Fibroblast of mammary gland (primary cell): ENCODE data around the gene CTAG1B.
"Not testable (repeated sequence)": the region's sequence is repeated elsewhere in the genome, so short reads cannot be mapped to it uniquely, and the experiment has no call there.

Experiments used
- DNase-seq: peaks from one replicate; pipeline ENCODE4 v3.0.0-alpha.2; 2010; ENCODE audit warnings: low read depth
- H3K4me3 ChIP-seq: 2 replicates; pipeline ENCODE4 v1.5.1; 2011; ENCODE audit warnings: low read depth, mild to moderate bottlenecking, low read length, moderate library complexity; ENCODE audit not compliant: control insufficient read depth
- TF ChIP-seq, protein P1 (sequence below): conservative IDR thresholded peaks from 2 replicates; pipeline ENCODE4 v1.5.1; 2011; ENCODE audit warnings: low read depth, low read length, inconsistent platforms; ENCODE audit not compliant: control insufficient read depth, insufficient read depth

The CTAG1B gene

DNA sequence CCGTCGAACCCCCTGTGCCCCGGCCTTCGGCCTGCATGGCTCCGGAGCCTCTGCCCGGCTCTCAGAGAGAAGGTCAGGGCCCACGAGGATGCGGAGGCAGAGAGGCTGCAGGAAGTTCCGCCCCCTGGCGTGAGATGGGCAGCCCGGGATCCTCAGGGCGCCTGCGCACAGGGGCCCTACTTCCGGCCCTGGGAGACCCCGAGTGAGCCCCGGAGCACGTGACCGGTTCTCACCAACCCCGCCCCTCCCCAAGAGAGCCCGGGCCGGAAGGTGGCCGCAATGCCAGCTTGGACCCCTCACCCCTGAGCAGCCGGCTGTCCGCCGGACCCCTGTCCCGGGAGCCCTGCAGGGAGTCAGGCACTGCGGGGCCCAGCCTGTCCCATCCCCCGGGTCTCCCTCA is at the start of gene CTAG1B:
Gene CTAG1B (minus strand): TSS at position 101 of the 400 bp plus-strand sequence. CDS start 64 bp downstream, at position 37.
- DNase-seq, H3K4me3 ChIP-seq: not testable (repeated sequence)

DNA sequence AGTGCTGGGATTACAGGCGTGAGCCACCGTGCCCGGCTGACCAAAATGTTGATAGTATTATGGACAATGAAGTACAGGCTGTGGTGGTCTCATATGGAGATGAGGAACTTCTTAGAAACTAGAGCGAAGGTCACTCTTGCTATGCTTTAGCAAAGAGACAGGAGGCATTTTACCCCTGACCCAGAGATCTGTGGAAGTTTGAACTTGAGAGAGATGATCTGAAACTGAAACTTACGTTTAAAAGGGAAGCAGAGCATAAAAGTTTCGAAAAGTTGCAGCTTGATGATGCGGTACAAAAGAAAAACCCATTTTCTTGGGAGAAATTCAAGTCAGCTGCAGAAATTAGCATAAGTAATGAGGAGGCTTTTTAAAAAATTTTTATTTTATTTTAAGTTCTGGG is 42.8 kb upstream of the CTAG1B start:
- TF ChIP-seq, protein P1, sequence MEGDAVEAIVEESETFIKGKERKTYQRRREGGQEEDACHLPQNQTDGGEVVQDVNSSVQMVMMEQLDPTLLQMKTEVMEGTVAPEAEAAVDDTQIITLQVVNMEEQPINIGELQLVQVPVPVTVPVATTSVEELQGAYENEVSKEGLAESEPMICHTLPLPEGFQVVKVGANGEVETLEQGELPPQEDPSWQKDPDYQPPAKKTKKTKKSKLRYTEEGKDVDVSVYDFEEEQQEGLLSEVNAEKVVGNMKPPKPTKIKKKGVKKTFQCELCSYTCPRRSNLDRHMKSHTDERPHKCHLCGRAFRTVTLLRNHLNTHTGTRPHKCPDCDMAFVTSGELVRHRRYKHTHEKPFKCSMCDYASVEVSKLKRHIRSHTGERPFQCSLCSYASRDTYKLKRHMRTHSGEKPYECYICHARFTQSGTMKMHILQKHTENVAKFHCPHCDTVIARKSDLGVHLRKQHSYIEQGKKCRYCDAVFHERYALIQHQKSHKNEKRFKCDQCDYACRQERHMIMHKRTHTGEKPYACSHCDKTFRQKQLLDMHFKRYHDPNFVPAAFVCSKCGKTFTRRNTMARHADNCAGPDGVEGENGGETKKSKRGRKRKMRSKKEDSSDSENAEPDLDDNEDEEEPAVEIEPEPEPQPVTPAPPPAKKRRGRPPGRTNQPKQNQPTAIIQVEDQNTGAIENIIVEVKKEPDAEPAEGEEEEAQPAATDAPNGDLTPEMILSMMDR, result no peak
- DNase-seq, result no peak

DNA sequence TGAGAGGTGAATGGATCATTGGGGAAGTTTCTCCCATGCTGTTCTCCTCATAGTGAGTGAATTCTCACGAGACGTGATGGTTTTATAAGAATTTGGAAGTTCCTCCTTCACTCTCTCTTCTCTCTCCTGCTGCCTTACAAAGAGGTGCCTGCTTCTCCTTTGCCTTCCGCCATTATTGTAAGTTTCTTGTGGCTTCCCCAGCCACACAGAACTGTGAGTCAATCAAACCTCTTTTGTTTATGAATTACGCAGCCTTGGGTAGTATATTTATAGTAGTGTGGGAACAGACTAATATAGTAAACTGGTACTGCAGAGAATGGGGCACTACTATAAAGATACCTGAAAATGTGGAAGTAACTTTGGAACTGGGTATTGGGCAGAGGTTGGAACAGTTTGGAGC is 42.1 kb upstream of the CTAG1B start:
- TF ChIP-seq, protein P1, result no peak
- no peak overlapping the region for H3K4me3 ChIP-seq
- no peak for DNase-seq

More for the DNA sequence above, 42.8 kb upstream of the CTAG1B start:
- H3K4me3 ChIP-seq, result no peak overlapping the region

DNA sequence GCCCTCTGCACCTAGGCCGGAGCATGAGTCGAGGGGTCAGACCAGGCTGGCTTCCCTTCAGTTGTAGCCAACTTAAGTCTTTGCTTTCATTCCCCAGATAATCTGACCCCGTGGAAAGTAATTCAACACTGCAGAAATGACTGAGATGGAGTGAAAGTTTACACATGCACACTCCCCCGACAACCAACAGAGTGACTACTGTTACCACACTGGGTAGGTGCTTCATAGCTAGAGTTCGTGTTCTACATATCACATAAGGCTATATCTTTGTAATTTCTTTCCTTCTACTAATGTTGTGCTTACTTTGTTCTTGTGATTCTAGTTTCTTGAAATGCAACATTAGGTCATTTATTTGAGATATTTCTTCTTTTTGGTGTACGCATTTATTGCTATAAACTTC is 41.5 kb upstream of the CTAG1B start:
- H3K4me3 ChIP-seq, result no peak overlapping the region
- DNase-seq, result no peak
- TF ChIP-seq, protein P1, result no peak

DNA sequence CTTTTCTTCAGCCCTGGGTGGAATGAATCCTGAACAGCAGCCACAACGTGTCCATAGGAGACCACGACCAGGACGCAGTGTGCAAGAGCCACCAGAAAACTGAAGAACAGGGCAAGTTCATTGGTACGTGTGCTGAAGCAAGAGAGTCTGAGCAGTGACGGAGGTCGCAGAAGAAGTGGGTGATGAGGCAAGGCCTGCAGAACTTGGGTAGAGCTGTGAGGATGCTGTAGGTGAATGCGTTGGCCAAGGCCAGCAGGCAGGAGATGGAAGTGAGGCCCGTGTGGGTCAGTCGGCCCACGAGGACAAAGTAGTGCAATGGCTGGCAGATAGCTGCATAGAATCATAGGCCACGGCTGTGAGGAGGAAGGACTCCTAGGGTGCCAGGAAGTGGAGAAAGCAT is 39.9 kb upstream of the CTAG1B start:
- H3K4me3 ChIP-seq, result no peak overlapping the region
- TF ChIP-seq, protein P1, result no peak
- DNase-seq, result no peak

DNA sequence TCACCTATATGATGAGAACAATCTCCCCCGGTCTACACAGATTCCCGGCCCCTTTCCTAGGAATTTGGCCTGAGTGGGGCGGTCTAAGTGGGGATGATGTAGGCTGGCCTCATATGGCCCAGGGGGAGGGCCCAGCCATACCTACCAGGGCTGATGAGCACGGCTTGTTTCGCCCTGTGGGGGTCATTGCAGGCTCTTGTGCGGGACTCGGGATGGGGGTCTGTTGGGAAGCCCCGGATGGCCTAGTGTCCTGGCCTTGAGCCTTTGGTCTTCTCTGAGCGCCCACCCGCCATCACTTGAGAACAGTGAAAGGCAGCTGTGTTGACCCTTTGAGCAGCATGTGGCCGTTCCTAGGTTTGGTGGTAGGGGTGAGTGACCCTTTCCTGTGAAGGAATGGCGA is 39.1 kb upstream of the CTAG1B start:
- no peak overlapping the region for H3K4me3 ChIP-seq
- no peak for DNase-seq
- TF ChIP-seq, protein P1, result no peak

DNA sequence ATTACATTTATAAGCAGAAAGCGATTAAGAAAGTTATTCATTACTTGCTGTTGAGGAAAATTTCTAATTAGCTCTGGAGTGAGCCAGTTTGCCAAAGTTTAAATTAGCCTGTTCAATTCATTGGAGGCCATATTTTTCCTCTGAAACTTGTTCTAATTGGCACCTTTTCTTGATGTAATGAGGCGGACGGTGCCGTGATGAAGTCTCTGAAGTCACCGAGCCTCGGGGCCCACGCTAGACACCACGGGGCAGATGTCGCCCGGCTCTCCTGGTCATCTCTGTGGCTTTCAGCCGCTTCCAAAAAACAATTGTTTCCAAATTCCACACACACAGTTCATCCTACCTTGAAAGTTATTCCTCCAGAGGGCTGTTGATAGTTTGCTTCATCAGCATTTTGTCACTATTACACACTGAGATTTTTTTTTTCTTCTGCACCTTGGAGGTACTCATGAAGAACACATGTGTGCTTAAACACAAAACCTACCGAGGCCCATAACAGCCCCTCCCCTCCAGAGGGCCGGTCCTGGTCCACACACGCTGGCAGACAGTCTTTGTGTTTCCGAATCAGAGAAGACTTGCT is 38.2 kb upstream of the CTAG1B start:
- DNase-seq, result no peak
- H3K4me3 ChIP-seq, result no peak overlapping the region
- TF ChIP-seq, protein P1, result no peak
